GM20000 (cell line): ENCODE data around the gene TPCN2.
A peak's percentile ranks its signal among the peaks of the same experiment; 100 is the strongest.

Source experiments
- DNase-seq: peaks from one replicate; pipeline ENCODE4 v3.0.0; 2012; ENCODE audit warnings: low spot score
- CTCF ChIP-seq: IDR thresholded peaks from 2 replicates; pipeline ENCODE4 v1.5.1; 2012; ENCODE audit warnings: mild to moderate bottlenecking, control low read depth; ENCODE audit errors: extremely low read depth, missing control alignments

Gene TPCN2

GRCh38 chr11:69041516-69041915, 7.2 kb upstream of the TPCN2 start:
- DNase-seq, result no peak

GRCh38 chr11:69044111-69045013, 4.4 kb upstream of the TPCN2 start:
- DNase-seq, result no peak
- TF ChIP-seq CTCF, result peak; percentile 48

More at GRCh38 chr11:69041516-69041915, 7.2 kb upstream of the TPCN2 start:
- TF ChIP-seq CTCF, result no peak

- no peak for DNase-seq
- no peak for TF ChIP-seq CTCF
Observed at GRCh38 chr11:69048031-69048693, 570 bp upstream of the TPCN2 start.

GRCh38 chr11:69049490-69049867, 747 bp downstream of the TPCN2 start:
- no peak for TF ChIP-seq CTCF
- DNase-seq, result no peak

GRCh38 chr11:69050592-69051380, 2.1 kb downstream of the TPCN2 start:
- TF ChIP-seq CTCF, result no peak
- no peak for DNase-seq

GRCh38 chr11:69051381-69052342, 2.9 kb downstream of the TPCN2 start:
- TF ChIP-seq CTCF, result no peak
- no peak for DNase-seq
